Measurements from ENCODE around the gene SHROOM1. TPM values are rescaled to one million over a fixed set of nuclear protein-coding genes. Genes with fewer than 3 reads are reported as not detected.

SHROOM1 gene
- total and polyA plus RNA-seq, 7 donors: 4.2 to 25.1 (median 20.0) TPM

GRCh38 chr5:132790201-132790865 is 40.1 kb downstream of the SHROOM1 start:
- intact Hi-C loops (cut with DNase I): no loop called here
- Histone ChIP-seq H3K27ac (no peak overlapping the region), H3K36me3 (no peaks in the 10 kb centered on the region), H3K4me3 (no peak overlapping the region), H3K4me1 (no peaks in the 10 kb centered on the region), H3K27me3 (no peaks in the 10 kb centered on the region), H3K9me3 (no peaks in the 10 kb centered on the region)
- no peak for TF ChIP-seq EP300 (IDR thresholded peaks at IDR 0.05)
- no peak for TF ChIP-seq POLR2A (IDR thresholded peaks at IDR 0.05)
- TF ChIP-seq, protein P1, sequence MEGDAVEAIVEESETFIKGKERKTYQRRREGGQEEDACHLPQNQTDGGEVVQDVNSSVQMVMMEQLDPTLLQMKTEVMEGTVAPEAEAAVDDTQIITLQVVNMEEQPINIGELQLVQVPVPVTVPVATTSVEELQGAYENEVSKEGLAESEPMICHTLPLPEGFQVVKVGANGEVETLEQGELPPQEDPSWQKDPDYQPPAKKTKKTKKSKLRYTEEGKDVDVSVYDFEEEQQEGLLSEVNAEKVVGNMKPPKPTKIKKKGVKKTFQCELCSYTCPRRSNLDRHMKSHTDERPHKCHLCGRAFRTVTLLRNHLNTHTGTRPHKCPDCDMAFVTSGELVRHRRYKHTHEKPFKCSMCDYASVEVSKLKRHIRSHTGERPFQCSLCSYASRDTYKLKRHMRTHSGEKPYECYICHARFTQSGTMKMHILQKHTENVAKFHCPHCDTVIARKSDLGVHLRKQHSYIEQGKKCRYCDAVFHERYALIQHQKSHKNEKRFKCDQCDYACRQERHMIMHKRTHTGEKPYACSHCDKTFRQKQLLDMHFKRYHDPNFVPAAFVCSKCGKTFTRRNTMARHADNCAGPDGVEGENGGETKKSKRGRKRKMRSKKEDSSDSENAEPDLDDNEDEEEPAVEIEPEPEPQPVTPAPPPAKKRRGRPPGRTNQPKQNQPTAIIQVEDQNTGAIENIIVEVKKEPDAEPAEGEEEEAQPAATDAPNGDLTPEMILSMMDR (IDR thresholded peaks at IDR 0.05): no peak
- 77 to 83% methylated on average over 2 of the region's 2 CpGs for WGBS, 2 donors
- DNase-seq: no peak

- WGBS, 2 donors: 90 to 93% methylated on average over 8 of the region's 8 CpGs
- intact Hi-C loops (cut with DNase I): no loop called here
- no peaks in the 10 kb centered on the region for H3K4me1 ChIP-seq
Measured at GRCh38 chr5:132788990-132789886, 41.2 kb downstream of the SHROOM1 start.

DNA sequence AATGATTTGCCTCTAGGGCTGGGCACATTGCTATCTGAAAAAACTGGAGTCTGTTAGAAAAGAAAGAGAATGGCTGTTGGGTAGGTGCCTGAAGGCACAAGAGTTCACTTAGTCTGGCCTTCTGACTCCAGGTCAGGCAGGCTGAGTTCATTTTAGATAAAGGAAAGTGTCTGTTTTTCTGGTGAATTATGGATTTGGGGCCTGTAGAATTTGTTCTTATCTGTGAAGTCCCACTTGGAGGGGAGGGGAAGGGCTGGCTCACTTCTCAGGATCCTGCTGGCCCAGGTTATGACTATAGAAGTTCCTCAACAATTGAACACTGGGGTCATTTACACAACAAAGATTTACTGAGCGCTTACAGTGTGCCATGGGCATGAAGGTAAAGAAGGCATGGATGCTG is 41.9 kb downstream of the SHROOM1 start:
- TF ChIP-seq, protein P1 (IDR thresholded peaks at IDR 0.05): no peak
- TF ChIP-seq EP300 (IDR thresholded peaks at IDR 0.05): no peak
- intact Hi-C loops (cut with DNase I): no loop called here
- no peak overlapping the region for H3K27ac ChIP-seq

More at GRCh38 chr5:132788990-132789886, 41.2 kb downstream of the SHROOM1 start:
- H3K4me3 ChIP-seq: no peak overlapping the region
- H3K27me3 ChIP-seq: no peaks in the 10 kb centered on the region
- no peak overlapping the region for H3K27ac ChIP-seq
- no peak for DNase-seq
- TF ChIP-seq POLR2A (IDR thresholded peaks at IDR 0.05): no peak
- TF ChIP-seq POLR2AphosphoS5 (IDR thresholded peaks at IDR 0.05): no peak
- TF ChIP-seq, protein P1 (IDR thresholded peaks at IDR 0.05): no peak
- no peak for TF ChIP-seq EP300 (IDR thresholded peaks at IDR 0.05)
- H3K36me3 ChIP-seq: no peaks in the 10 kb centered on the region
- H3K9me3 ChIP-seq: no peaks in the 10 kb centered on the region

DNA sequence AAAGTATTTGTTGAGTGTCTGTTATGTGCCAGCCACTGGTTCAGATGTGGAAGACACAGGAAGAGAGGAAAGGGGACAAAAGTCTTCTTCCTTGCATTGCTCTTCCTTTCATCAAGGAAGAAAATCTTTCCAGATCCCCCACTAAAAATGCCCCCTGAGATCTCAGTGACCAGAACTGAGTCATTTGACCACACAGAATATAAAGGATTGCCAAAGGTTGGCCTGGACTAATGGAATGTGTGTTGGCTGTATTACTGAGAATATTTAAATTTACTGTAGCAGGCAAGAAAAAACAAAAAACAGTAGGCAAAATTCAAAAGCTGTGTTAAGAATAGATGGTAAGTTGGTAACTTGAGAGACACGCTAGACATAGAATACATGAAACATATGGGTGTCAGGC is 43.4 kb downstream of the SHROOM1 start:
- 95 to 97% methylated on average over 1 of the region's 1 CpG for WGBS, 2 donors
- intact Hi-C loops (cut with DNase I): no loop called here

More for the DNA sequence above, 41.9 kb downstream of the SHROOM1 start:
- no peaks in the 10 kb centered on the region for H3K9me3 ChIP-seq
- 91 to 98% methylated on average over 1 of the region's 1 CpG for whole genome bisulfite sequencing, 2 donors
- no peak for DNase-seq
- no peaks in the 10 kb centered on the region for H3K4me1 ChIP-seq
- H3K4me3 ChIP-seq: no peak overlapping the region
- H3K27me3 ChIP-seq: no peaks in the 10 kb centered on the region
- H3K36me3 ChIP-seq: no peaks in the 10 kb centered on the region

More for the DNA sequence above, 43.4 kb downstream of the SHROOM1 start:
- no peak for DNase-seq
- no peaks in the 10 kb centered on the region for H3K36me3 ChIP-seq
- no peaks in the 10 kb centered on the region for H3K4me1 ChIP-seq
- no peak overlapping the region for H3K27ac ChIP-seq
- no peaks in the 10 kb centered on the region for H3K9me3 ChIP-seq
- H3K4me3 ChIP-seq: no peak overlapping the region
- TF ChIP-seq, protein P1 (IDR thresholded peaks at IDR 0.05): no peak
- TF ChIP-seq POLR2A (IDR thresholded peaks at IDR 0.05): no peak
- H3K27me3 ChIP-seq: no peaks in the 10 kb centered on the region
